ENCODE results near the gene SDHAF1.

SDHAF1 gene

DNA sequence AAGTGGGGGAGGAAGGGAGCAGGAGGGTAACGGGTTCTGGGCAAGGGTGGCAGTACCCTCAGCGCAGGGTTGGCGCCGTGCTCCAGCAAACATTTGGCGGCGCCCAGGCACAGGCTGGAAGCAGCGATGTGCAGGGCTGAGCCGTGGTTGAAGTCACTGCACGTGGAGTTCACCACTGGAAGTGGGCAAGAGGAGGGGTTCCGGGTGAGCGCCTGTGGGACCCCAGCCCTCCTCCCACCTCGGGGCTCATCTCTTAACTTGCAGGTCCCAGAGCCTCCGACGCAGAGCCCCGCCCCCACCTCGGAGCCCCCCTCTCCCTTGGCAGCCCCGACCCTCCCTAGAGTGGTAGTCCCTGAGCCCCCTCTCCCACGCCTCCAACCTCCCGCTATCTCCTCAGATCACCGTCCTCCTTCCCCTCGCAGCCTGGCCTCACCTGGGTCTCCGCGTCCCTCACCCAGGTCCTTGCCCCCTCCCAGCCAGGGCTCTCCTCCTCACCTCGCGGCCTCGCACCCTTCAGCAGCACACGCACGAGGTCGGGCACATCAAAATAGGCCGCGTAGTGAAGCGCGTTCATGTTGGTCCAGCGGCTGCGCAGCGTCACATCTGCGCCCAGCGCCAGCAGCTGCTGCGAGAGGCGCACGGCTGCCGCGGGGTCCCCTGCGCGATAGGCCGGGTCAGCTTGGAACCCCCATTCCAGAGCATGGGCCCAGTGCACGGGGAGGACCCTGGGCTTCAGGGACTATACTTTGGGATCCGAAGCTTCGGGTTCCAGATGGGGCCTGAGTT, 31.3 kb downstream of the SDHAF1 start:
- no peak overlapping the region for H3K4me2 ChIP-seq (ENCODE audit: low read length)
- no peaks in the 10 kb centered on the region for H3K27me3 ChIP-seq (ENCODE audit: insufficient read depth, low read length)
- no peaks in the 10 kb centered on the region for H3F3A ChIP-seq (ENCODE audit: insufficient read depth, low read length)
- H3K27ac ChIP-seq (ENCODE audit: low read depth, low read length, poor library complexity, severe bottlenecking), result no peak overlapping the region
- no peaks in the 10 kb centered on the region for H3K4me1 ChIP-seq (ENCODE audit: insufficient read depth, low read length, severe bottlenecking)
- no peak overlapping the region for H3K9ac ChIP-seq (ENCODE audit: low read length)
- H3K79me2 ChIP-seq (ENCODE audit: insufficient read depth, low read length), result no peaks in the 10 kb centered on the region
- H2AFZ ChIP-seq (ENCODE audit: low read length), result no peak overlapping the region
- H3K4me3 ChIP-seq (ENCODE audit: low read depth, low read length, poor library complexity, severe bottlenecking), result no peak overlapping the region
- no peaks in the 10 kb centered on the region for H3K9me3 ChIP-seq (ENCODE audit: low read length)
- TF ChIP-seq EZH2 (IDR thresholded peaks at IDR 0.05; ENCODE audit: borderline replicate concordance, low read length), result no peak
- TF ChIP-seq, protein P1, sequence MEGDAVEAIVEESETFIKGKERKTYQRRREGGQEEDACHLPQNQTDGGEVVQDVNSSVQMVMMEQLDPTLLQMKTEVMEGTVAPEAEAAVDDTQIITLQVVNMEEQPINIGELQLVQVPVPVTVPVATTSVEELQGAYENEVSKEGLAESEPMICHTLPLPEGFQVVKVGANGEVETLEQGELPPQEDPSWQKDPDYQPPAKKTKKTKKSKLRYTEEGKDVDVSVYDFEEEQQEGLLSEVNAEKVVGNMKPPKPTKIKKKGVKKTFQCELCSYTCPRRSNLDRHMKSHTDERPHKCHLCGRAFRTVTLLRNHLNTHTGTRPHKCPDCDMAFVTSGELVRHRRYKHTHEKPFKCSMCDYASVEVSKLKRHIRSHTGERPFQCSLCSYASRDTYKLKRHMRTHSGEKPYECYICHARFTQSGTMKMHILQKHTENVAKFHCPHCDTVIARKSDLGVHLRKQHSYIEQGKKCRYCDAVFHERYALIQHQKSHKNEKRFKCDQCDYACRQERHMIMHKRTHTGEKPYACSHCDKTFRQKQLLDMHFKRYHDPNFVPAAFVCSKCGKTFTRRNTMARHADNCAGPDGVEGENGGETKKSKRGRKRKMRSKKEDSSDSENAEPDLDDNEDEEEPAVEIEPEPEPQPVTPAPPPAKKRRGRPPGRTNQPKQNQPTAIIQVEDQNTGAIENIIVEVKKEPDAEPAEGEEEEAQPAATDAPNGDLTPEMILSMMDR (IDR thresholded peaks at IDR 0.05; ENCODE audit: low read length), result no peak
- H4K20me1 ChIP-seq (ENCODE audit: insufficient read depth, low read length), result no peaks in the 10 kb centered on the region
- H3K36me3 ChIP-seq (ENCODE audit: insufficient read depth, low read length), result peaks cover 16% of the 10 kb centered on the region
- H3K9me2 ChIP-seq (ENCODE audit: low read depth, low read length), result no peaks in the 10 kb centered on the region

DNA sequence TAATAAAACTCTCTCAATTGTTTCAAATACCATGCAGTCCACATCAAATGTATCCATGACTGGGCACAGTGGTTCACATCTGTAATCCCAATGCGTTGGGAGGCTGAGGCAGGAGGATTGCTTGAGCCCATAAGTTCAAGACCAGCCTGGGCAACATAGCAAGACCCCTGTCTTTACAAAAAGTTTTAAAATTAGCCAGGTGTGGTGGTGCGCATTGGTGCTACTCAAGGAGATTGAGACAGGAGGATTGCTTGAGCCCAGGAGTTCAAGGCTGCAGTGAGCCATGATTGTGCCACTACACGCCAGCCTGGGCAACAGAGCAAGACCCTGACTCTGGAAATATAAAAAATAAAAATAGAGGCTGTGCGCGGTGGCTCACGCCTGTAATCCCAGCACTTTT, 32.7 kb downstream of the SDHAF1 start:
- Histone ChIP-seq H3K9me2 (ENCODE audit: low read depth, low read length) (no peaks in the 10 kb centered on the region), H2AFZ (ENCODE audit: low read length) (no peak overlapping the region), H3K9me3 (ENCODE audit: low read length) (no peaks in the 10 kb centered on the region), H3F3A (ENCODE audit: insufficient read depth, low read length) (no peaks in the 10 kb centered on the region), H3K4me3 (ENCODE audit: low read depth, low read length, poor library complexity, severe bottlenecking) (no peak overlapping the region), H3K4me2 (ENCODE audit: low read length) (no peak overlapping the region), H4K20me1 (ENCODE audit: insufficient read depth, low read length) (no peaks in the 10 kb centered on the region), H3K36me3 (ENCODE audit: insufficient read depth, low read length) (peaks cover 16% of the 10 kb centered on the region), H3K4me1 (ENCODE audit: insufficient read depth, low read length, severe bottlenecking) (peaks cover 7% of the 10 kb centered on the region), H3K9ac (ENCODE audit: low read length) (no peak overlapping the region), H3K27ac (ENCODE audit: low read depth, low read length, poor library complexity, severe bottlenecking) (no peak overlapping the region), H3K79me2 (ENCODE audit: insufficient read depth, low read length) (no peaks in the 10 kb centered on the region), H3K27me3 (ENCODE audit: insufficient read depth, low read length) (no peaks in the 10 kb centered on the region)
- TF ChIP-seq EZH2 (IDR thresholded peaks at IDR 0.05; ENCODE audit: borderline replicate concordance, low read length), result no peak
- TF ChIP-seq, protein P1 (IDR thresholded peaks at IDR 0.05; ENCODE audit: low read length), result no peak

DNA sequence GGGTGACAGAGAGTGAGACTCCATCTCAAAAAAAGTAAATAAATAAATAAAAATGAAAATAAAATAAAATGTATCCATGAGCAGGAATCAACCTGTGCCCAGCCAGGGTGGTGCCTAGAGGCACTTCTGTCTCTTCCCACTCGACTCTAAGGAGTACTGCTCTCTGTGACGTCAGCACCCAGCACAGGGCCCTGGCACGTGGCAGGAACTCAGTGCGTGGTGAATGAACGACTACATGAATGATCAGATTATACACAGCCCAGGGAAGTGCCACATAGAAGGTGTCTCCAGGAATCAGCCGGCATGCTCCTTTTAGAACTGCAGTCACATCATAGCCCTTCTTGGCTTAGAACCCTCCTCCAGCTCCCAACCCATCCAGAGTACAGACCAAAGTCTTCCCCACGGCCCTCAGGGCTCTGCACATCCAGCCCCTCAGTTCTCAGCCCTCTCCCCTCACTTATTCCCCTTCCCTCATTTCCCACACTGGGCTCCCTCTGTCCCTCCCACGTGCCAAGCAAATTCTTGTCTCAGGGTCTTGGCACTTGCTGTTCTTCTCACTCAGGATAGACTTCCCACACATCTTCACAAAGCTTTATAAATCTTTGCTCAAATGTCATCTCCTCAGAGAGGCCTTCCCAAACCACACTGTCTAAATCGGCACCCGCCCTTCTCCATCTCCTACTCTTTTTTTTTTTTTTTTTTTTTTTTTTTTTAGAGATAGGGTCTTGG, 33.5 kb downstream of the SDHAF1 start:
- Histone ChIP-seq H3K4me2 (ENCODE audit: low read length) (no peak overlapping the region), H3K9ac (ENCODE audit: low read length) (no peak overlapping the region), H3F3A (ENCODE audit: insufficient read depth, low read length) (no peaks in the 10 kb centered on the region), H3K9me3 (ENCODE audit: low read length) (no peaks in the 10 kb centered on the region), H3K4me1 (ENCODE audit: insufficient read depth, low read length, severe bottlenecking) (peaks cover 12% of the 10 kb centered on the region), H3K4me3 (ENCODE audit: low read depth, low read length, poor library complexity, severe bottlenecking) (no peak overlapping the region), H3K36me3 (ENCODE audit: insufficient read depth, low read length) (peaks cover 16% of the 10 kb centered on the region), H2AFZ (ENCODE audit: low read length) (no peak overlapping the region), H3K9me2 (ENCODE audit: low read depth, low read length) (no peaks in the 10 kb centered on the region), H3K79me2 (ENCODE audit: insufficient read depth, low read length) (no peaks in the 10 kb centered on the region), H4K20me1 (ENCODE audit: insufficient read depth, low read length) (no peaks in the 10 kb centered on the region), H3K27ac (ENCODE audit: low read depth, low read length, poor library complexity, severe bottlenecking) (no peak overlapping the region), H3K27me3 (ENCODE audit: insufficient read depth, low read length) (no peaks in the 10 kb centered on the region)
- TF ChIP-seq, protein P1 (IDR thresholded peaks at IDR 0.05; ENCODE audit: low read length), result no peak
- TF ChIP-seq EZH2 (IDR thresholded peaks at IDR 0.05; ENCODE audit: borderline replicate concordance, low read length), result no peak
